GM12878 (cell line): Measurements from ENCODE around the gene TFF1.

ENCODE experiments used
- BRCA1 ChIP-seq: IDR thresholded peaks from 2 replicates; pipeline ENCODE4 v1.6.1; 2011; ENCODE audit warnings: low read depth, low read length, improper control_type of control experiment
- CBX3 ChIP-seq: fragments of 200-600 bp; sonication (generic); IDR thresholded peaks from 2 replicates; pipeline ENCODE4 v1.6.1; 2016; ENCODE audit warnings: low read depth, borderline replicate concordance
- CHD1 ChIP-seq: IDR thresholded peaks from 2 replicates; pipeline ENCODE4 v1.6.1; 2012; ENCODE audit warnings: low read depth, low read length, improper control_type of control experiment
- EGR1 ChIP-seq, 2 experiments: IDR thresholded peaks; 1 replicate in 1 of 2; 2 replicates in 1 of 2; pipeline ENCODE4 v1.6.1; 2011 to 2012; ENCODE audit warnings: low read depth in 2 of 2, low read length in 2 of 2, borderline replicate concordance in 1 of 2, mild to moderate bottlenecking in 1 of 2, moderate library complexity in 1 of 2
- EZH2 ChIP-seq: IDR thresholded peaks from 2 replicates; pipeline ENCODE4 v1.6.1; 2012; ENCODE audit warnings: low read depth, mild to moderate bottlenecking, control low read depth, inconsistent platforms, low read length, borderline replicate concordance; ENCODE audit not compliant: control insufficient read depth
- MYC ChIP-seq: IDR thresholded peaks from 2 replicates; pipeline ENCODE4 v1.6.1; 2011; ENCODE audit warnings: mild to moderate bottlenecking, low read length, moderate library complexity, inconsistent platforms; ENCODE audit not compliant: insufficient read depth, insufficient replicate concordance, insufficient read length, severe bottlenecking
- NR2C1 ChIP-seq: fragments of 450-650 bp; IDR thresholded peaks from 2 replicates; pipeline ENCODE4 v1.6.1; 2017; ENCODE audit warnings: antibody characterized with exemption, mild to moderate bottlenecking, moderate library complexity
- SMAD5 ChIP-seq: IDR thresholded peaks from 2 replicates; pipeline ENCODE4 v1.6.1; 2016; ENCODE audit warnings: antibody characterized with exemption, low read depth
- TCF7 ChIP-seq: IDR thresholded peaks from 2 replicates; pipeline ENCODE4 v1.6.1; 2014; ENCODE audit warnings: antibody characterized with exemption, borderline replicate concordance
- ZZZ3 ChIP-seq: IDR thresholded peaks from 2 replicates; pipeline ENCODE4 v1.6.1; 2011; ENCODE audit warnings: low read depth; ENCODE audit not compliant: control insufficient read depth, insufficient read length
- TF ChIP-seq, protein P1 (sequence below): fragments of 450-650 bp; IDR thresholded peaks from 2 replicates; pipeline ENCODE4 v1.6.1; 2014; ENCODE audit warnings: mild to moderate bottlenecking
- TF ChIP-seq, protein P2 (sequence below), 3 experiments: IDR thresholded peaks in 2 of 3; conservative IDR thresholded peaks in 1 of 3; 2 replicates each; pipeline ENCODE4 v1.5.1; 2011; ENCODE audit warnings: low read depth in 3 of 3, low read length in 3 of 3, mild to moderate bottlenecking in 3 of 3, control low read depth in 2 of 3, moderate library complexity in 2 of 3, inconsistent platforms in 1 of 3, mixed read lengths in 1 of 3; ENCODE audit not compliant: control insufficient read depth in 2 of 3, insufficient read depth in 1 of 3; ENCODE audit errors: extremely low read depth in 1 of 3
- TF ChIP-seq, protein P3 (sequence below): IDR thresholded peaks from 2 replicates; pipeline ENCODE4 v1.6.1; 2012; ENCODE audit warnings: low read depth, low read length, improper control_type of control experiment

DNA sequence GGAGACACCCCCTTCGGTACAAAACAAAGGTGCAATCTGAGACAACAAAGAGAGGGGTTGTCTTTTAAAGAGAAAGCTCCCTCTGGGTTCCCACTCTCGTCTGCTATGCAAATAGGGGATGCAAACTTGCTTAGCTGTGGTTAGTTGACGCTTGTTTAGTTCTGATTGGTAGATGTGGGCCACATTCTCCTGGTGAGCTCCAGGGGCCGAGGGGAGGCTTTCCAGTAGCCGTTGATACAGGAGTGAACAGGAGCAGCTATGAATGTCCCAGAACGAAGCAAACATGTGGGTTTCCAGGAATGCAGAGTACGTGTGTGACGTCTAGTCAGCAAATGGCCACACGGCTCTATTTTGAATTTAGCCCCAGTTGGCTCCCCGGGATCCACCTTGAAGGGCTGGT is 30.3 kb downstream of the TFF1 start:
- TF ChIP-seq CBX3 (no peak), SMAD5 (no peak), EGR1 (IDR thresholded peaks at IDR 0.05; ENCODE audit: borderline replicate concordance in 1 of 2, low read depth in 2 of 2, low read length in 2 of 2) (no peak), MYC (no peak), TCF7 (no peak), EZH2 (no peak), NR2C1 (no peak), BRCA1 (no peak), ZZZ3 (no peak), CHD1 (no peak)
- TF ChIP-seq, protein P1, sequence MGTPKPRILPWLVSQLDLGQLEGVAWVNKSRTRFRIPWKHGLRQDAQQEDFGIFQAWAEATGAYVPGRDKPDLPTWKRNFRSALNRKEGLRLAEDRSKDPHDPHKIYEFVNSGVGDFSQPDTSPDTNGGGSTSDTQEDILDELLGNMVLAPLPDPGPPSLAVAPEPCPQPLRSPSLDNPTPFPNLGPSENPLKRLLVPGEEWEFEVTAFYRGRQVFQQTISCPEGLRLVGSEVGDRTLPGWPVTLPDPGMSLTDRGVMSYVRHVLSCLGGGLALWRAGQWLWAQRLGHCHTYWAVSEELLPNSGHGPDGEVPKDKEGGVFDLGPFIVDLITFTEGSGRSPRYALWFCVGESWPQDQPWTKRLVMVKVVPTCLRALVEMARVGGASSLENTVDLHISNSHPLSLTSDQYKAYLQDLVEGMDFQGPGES, result no peak
- TF ChIP-seq, protein P2, sequence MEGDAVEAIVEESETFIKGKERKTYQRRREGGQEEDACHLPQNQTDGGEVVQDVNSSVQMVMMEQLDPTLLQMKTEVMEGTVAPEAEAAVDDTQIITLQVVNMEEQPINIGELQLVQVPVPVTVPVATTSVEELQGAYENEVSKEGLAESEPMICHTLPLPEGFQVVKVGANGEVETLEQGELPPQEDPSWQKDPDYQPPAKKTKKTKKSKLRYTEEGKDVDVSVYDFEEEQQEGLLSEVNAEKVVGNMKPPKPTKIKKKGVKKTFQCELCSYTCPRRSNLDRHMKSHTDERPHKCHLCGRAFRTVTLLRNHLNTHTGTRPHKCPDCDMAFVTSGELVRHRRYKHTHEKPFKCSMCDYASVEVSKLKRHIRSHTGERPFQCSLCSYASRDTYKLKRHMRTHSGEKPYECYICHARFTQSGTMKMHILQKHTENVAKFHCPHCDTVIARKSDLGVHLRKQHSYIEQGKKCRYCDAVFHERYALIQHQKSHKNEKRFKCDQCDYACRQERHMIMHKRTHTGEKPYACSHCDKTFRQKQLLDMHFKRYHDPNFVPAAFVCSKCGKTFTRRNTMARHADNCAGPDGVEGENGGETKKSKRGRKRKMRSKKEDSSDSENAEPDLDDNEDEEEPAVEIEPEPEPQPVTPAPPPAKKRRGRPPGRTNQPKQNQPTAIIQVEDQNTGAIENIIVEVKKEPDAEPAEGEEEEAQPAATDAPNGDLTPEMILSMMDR (IDR thresholded peaks at IDR 0.05 in 2 of 3, conservative IDR thresholded peaks at IDR 0.05 in 1 of 3; ENCODE audit: control insufficient read depth in 2 of 3, extremely low read depth in 1 of 3, insufficient read depth in 1 of 3, low read depth in 3 of 3, low read length in 3 of 3), result no peak
- TF ChIP-seq, protein P3, sequence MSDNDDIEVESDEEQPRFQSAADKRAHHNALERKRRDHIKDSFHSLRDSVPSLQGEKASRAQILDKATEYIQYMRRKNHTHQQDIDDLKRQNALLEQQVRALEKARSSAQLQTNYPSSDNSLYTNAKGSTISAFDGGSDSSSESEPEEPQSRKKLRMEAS, result no peak
